BJ (cell line): ENCODE measurements around the gene RCSD1. TPM values are rescaled to one million over a fixed set of nuclear protein-coding genes. Genes with fewer than 3 reads are reported as not detected.

ENCODE experiments used
- CTCF ChIA-PET: fragments of 350-600 bp; formaldehyde crosslinking; extraction: SDS; loops from one replicate; lab custom pipeline; 2021; ENCODE audit warnings: antibody characterized with exemption, inconsistent platforms; lab: Yijun Ruan, JAX
- POLR2A ChIA-PET: fragments of 300-600 bp; sonication (Branson Sonifier 250); formaldehyde crosslinking; extraction: SDS; loops from one replicate; lab custom pipeline; 2021; ENCODE audit warnings: antibody characterized with exemption; lab: Charles Lee
- DNase-seq: peaks from one replicate; pipeline ENCODE4 v3.0.0-alpha.2; 2011; ENCODE audit warnings: low read depth
- H3K27me3 ChIP-seq: 2 replicates; pipeline ENCODE4 v1.6.0; 2011; ENCODE audit warnings: low read length; ENCODE audit not compliant: control insufficient read depth, insufficient read depth
- H3K36me3 ChIP-seq: 2 replicates; pipeline ENCODE4 v1.5.1; 2011; ENCODE audit warnings: low read length; ENCODE audit not compliant: control insufficient read depth, insufficient read depth
- H3K4me3 ChIP-seq: 2 replicates; pipeline ENCODE4 v1.5.1; 2011; ENCODE audit warnings: low read depth, mild to moderate bottlenecking, control low read depth, low read length
- polyA plus RNA-seq: library from polyadenylated mRNA; depleted of rRNA; stranded (reverse); fragments of >200 nt; gene quantifications from 2 replicates; pipeline ENCODE4 v1.2.3, GENCODE V29; 2011
- TF ChIP-seq, protein P1 (sequence below): IDR thresholded peaks from 2 replicates; pipeline ENCODE4 v1.5.1; 2011; ENCODE audit warnings: low read depth, mild to moderate bottlenecking, control low read depth, inconsistent platforms, low read length, moderate library complexity; ENCODE audit not compliant: insufficient read depth

RCSD1 gene
- polyA plus RNA-seq, 1 experiment, result not detected

DNA sequence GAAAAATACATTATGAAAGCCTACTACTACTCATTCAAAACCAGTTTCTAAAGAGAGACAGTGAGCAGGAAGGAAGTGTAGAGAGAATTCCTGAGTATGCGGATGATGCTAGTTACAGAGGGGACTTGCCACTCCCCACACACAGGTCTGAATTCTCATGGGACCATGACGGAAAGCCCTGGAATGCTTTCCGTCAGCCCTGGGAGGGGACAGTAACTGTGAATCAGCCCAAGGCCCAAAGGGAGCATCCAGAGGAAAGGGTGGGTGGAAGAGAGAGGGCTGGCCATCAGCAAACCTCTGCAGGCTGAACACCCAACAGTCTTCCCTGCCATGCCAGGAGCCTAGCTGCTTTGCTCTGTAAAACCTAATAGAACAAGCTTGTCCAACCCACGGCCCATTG is 36.4 kb downstream of the RCSD1 start:
- DNase-seq, result no peak
- Histone ChIP-seq H3K4me3 (no peak overlapping the region), H3K27me3 (no peaks in the 10 kb centered on the region), H3K36me3 (no peaks in the 10 kb centered on the region)
- TF ChIP-seq, protein P1, sequence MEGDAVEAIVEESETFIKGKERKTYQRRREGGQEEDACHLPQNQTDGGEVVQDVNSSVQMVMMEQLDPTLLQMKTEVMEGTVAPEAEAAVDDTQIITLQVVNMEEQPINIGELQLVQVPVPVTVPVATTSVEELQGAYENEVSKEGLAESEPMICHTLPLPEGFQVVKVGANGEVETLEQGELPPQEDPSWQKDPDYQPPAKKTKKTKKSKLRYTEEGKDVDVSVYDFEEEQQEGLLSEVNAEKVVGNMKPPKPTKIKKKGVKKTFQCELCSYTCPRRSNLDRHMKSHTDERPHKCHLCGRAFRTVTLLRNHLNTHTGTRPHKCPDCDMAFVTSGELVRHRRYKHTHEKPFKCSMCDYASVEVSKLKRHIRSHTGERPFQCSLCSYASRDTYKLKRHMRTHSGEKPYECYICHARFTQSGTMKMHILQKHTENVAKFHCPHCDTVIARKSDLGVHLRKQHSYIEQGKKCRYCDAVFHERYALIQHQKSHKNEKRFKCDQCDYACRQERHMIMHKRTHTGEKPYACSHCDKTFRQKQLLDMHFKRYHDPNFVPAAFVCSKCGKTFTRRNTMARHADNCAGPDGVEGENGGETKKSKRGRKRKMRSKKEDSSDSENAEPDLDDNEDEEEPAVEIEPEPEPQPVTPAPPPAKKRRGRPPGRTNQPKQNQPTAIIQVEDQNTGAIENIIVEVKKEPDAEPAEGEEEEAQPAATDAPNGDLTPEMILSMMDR, result no peak
- POLR2A ChIA-PET, result no interaction called here
- CTCF ChIA-PET, result interaction anchor here (1.4 kb wide), 1 partner anchor 9 kb away, joined by 3 read pairs; no protein-coding TSS in a partner anchor

DNA sequence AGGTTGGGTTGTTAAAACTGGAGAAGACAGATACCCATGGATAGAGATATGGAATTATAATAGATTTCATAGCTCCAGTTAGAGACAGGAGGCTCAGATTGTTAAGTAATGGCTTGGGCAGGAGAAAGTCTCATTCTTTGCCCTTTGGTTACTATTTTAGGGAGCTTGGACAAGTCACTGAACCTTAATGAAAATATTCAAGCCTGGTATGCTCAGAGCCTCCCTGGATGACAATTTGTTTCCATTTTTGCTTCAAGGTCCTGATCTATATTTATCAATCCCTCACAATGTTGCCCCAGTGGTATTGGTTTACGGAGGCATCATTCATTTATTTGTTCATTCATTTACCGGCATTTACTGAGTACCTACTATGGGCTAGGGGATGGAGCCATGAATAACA is 37.5 kb downstream of the RCSD1 start:
- ChIA-PET CTCF (interaction anchor here (1.4 kb wide), 1 partner anchor 8 kb away, joined by 3 read pairs; no protein-coding TSS in a partner anchor), POLR2A (interaction anchor here (0.5 kb wide), 1 partner anchor 20 kb away, joined by 4 read pairs; no protein-coding TSS in a partner anchor)
- Histone ChIP-seq H3K4me3 (no peak overlapping the region), H3K27me3 (no peaks in the 10 kb centered on the region), H3K36me3 (no peaks in the 10 kb centered on the region)
- TF ChIP-seq, protein P1, result no peak
- no peak for DNase-seq

DNA sequence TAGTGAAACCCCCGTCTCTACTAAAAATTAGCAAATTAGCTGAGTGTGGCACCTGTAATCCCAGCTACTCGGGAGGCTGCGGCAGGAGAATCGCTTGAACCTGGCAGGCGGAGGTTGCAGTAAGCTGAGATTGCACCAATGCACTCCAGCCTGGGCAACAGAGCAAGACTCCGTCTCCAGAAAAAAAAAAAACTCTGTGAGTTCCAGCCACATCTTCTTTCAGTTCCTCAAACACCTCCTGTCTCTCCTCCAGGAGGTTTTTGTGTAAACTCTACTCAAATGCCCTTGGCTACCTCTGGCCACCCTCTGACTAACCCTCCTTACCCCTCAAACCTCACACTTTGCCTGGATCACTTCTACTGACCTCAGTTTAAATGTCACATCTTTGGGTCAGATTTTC is 38.1 kb downstream of the RCSD1 start:
- CTCF ChIA-PET, result no interaction called here
- Histone ChIP-seq H3K36me3 (no peaks in the 10 kb centered on the region), H3K4me3 (no peak overlapping the region), H3K27me3 (no peaks in the 10 kb centered on the region)
- POLR2A ChIA-PET, result no interaction called here
- TF ChIP-seq, protein P1, result no peak
- DNase-seq, result no peak

DNA sequence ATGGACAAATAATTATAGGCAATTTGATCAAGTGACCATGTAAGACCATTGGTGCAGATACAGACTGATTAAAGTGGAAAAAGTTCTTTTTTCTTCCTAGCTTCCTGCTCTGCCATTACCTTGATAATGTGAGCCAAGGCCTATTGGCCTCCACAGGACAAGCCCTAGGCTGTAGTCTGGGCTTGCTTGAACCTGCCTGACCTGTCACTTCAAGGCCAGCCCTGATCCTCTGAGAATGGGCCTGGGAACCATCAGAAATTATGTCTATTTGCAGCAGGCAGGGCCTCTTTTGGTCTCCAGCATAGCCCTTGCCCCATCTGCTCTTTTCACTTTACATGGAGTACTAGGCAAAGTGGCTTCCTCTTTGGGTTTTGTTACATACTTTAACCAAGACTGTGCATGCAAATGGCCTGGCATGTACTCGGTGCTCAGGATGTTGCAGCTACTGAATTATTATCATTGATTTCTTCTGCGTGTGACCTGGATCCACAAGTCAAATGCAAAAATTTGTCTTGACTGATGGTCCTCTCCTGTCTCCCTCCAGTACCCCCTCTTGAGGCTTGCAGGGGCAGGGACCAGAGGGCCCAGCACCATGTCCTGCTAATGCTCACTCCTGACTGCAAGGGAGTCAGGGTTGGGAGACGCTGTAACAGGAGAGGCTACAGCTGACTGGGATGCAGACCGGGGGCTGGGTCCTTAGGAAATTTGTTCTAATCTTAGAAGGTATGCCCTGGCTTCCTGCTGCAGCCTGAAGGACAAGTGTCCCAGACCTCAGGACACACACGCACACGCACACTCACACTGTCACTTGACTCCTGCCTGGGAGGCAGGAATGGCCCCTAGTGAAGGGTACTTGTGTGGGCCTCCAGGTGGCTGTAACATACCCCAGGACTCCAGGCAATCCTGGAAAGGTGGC is 39.4 kb downstream of the RCSD1 start:
- Histone ChIP-seq H3K27me3 (no peaks in the 10 kb centered on the region), H3K4me3 (no peak overlapping the region), H3K36me3 (no peaks in the 10 kb centered on the region)
- CTCF ChIA-PET, result interaction anchor here (2.0 kb wide), 1 partner anchor 18 kb away, joined by 4 read pairs; no protein-coding TSS in a partner anchor
- TF ChIP-seq, protein P1, result no peak
- DNase-seq, result no peak
- POLR2A ChIA-PET, result no interaction called here

DNA sequence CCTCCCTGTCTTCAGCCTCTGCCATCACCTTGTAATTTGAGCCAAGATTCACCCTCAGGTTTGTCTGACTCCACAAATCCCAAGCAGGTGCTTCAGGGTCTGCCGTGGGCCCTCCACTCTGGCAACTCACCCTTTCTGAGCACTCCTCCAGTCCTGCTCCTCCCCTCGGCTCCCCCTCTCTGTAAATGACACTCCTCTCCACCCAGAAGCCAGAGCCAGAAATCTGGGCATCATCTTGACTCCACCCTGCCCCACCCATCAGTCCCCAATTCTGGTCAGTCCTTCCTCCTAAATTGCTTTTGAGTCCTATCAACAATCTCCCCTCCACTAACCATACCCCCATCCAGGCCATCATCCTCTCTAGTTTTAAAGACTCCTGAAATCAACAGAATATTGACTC is 40.5 kb downstream of the RCSD1 start:
- TF ChIP-seq, protein P1, result no peak
- DNase-seq, result no peak
- Histone ChIP-seq H3K36me3 (no peaks in the 10 kb centered on the region), H3K27me3 (no peaks in the 10 kb centered on the region; the same call in 1 of the 2 replicates), H3K4me3 (no peak overlapping the region)
- CTCF ChIA-PET, result interaction anchor here (2.0 kb wide), 1 partner anchor 17 kb away, joined by 4 read pairs; no protein-coding TSS in a partner anchor
- POLR2A ChIA-PET, result no interaction called here
